Activated CD4-positive, alpha-beta T cell treated with anti-CD3 and anti-CD28 coated beads, Interleukin-2, amount 50 U/mL, for 24 hours (primary cell): Measurements from ENCODE around the gene IRF3.

Experiments used
- DNase-seq, 2 donors: peaks; one replicate each; pipeline ENCODE4 v3.0.0-alpha.2; 2020; ENCODE audit warnings: low read depth in 1 of 2, low spot score in 1 of 2

The IRF3 gene

GRCh38 chr19:49687566-49688316 lies 22.1 kb upstream of the IRF3 start:
- DNase-seq: no peak

- DNase-seq: no peak
Observed at GRCh38 chr19:49687150-49687549, 21.5 kb upstream of the IRF3 start.

GRCh38 chr19:49686503-49687088 lies 20.9 kb upstream of the IRF3 start:
- no peak for DNase-seq

GRCh38 chr19:49685845-49686332 lies 20.2 kb upstream of the IRF3 start:
- no peak for DNase-seq

- no peak for DNase-seq
Observed at GRCh38 chr19:49684983-49685553, 19.4 kb upstream of the IRF3 start.

GRCh38 chr19:49684251-49684982 lies 18.8 kb upstream of the IRF3 start:
- DNase-seq: no peak

- no peak for DNase-seq
Observed at GRCh38 chr19:49683814-49684250, 18.2 kb upstream of the IRF3 start.

GRCh38 chr19:49682274-49682673 lies 16.6 kb upstream of the IRF3 start:
- DNase-seq: no peak

- DNase-seq: no peak
Observed at GRCh38 chr19:49681830-49682229, 16.2 kb upstream of the IRF3 start.

GRCh38 chr19:49680421-49681351 lies 15.0 kb upstream of the IRF3 start:
- DNase-seq: peak; percentile 88 to 95

- DNase-seq: no peak
Observed at GRCh38 chr19:49679771-49680413, 14.2 kb upstream of the IRF3 start.

GRCh38 chr19:49678985-49679770 lies 13.5 kb upstream of the IRF3 start:
- no peak for DNase-seq

GRCh38 chr19:49677901-49678674 lies 12.4 kb upstream of the IRF3 start:
- peak; percentile 64 to 74 for DNase-seq

GRCh38 chr19:49677231-49677900 lies 11.7 kb upstream of the IRF3 start, which contains the start of gene PRMT1:
Gene PRMT1 (plus strand): TSS chr19:49677271. CDS start chr19:49677281, 10 bp downstream.
- no peak for DNase-seq

- peak; percentile 97 to 100 for DNase-seq
Observed at GRCh38 chr19:49676784-49677230, 11.2 kb upstream of the IRF3 start.

GRCh38 chr19:49676136-49676783 lies 10.6 kb upstream of the IRF3 start:
- peak in 1 of 2 donors; percentile 68 for DNase-seq
